NCI-H2029 (cell line): ENCODE measurements around the gene UPB1.

Experiments used
- DNase-seq: peaks from one replicate; lab custom pipeline; 2025; lab: John Stamatoyannopoulos, UW

UPB1 gene

DNA sequence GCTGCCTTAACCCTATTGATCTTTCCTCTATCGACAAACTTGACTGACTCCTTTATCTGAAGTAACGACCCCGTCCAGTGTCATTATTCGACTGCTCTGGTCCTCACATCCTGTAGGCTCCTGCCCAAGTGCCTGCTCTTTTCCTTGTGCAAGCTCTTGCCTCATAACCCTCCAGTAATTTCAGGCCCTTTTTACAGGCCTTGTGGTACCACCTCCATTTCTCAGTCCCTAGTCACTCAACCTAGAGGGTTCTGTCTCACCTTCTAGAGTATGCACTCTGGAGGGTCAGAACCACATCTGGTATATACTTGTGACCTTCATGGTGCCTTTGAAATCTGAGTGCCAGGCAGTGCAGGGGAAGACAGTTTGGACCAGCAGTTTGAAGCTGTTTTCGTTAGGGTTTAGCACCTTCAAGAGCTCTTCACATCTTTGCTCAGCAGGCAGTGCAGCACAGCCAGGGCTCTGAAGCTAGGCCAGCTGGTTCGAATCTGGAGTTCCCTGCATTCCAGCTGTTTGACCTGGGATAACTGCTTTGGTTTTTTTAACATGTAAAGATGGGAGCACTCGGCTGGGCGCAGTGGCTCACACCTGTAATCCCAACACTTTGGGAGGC is 71.9 kb downstream of the UPB1 start:
- peak; percentile 11 for DNase-seq

DNA sequence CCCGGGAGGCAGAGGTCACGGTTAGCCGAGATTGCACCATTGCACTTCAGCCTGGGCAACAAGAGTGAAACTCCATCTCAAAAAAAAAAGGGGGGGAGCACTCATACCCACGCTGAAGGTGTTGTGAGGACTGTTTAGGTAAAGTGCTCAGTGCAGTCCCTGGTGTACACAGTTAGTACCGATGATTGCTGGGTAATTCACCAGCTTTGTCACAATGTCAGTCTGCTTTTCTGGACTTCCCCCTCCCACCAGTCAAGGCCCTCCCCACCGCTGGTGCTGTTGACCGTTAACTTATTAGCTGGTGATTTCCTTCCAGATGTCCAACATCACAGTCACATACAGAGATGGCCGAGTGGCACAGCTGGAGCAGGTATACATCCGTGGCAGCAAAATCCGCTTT is 72.5 kb downstream of the UPB1 start:
- no peak for DNase-seq

DNA sequence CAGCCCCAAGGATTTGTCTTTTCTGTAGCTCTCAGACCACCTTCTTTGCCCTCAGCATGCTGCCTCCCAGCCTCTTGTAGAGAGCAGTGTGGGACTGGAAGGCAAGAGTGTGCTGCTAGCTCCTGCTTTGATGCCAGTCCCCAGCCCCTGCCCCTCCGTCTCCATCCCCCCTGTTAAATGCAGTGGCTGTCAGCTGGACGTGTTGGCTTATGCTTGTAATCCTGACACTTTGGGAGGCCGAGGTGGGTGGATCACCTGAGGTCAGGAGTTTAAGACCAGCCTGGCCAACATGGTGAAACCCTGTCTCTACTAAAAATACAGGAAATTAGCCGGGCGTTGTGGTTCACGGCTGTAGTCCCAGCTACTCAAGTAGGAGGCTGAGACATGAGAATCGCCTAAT is 76.1 kb downstream of the UPB1 start:
- no peak for DNase-seq

DNA sequence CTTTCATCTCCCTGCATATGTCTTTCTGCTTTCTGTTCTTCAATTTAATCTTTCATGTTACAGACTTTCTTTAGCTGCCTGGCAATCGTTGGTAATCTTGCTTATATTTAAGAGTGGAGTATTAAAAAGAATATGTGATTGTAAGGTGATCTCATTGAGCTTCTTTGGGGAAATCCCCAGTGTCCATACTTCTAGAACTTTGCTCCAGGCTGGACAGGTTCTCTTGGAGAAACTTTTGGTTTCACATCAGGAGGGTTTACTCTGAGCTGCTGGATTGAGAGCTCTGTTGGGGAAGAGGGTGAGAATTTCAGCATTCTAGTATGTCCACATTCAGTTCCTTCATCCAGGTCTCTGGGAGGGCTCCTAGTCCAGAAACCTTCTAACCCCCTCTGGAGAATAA is 81.6 kb downstream of the UPB1 start:
- no peak for DNase-seq
